22Rv1 (cell line): ENCODE results near the gene GADD45B.

ENCODE experiments used
- H3K27ac ChIP-seq: fragments of 450-650 bp; 2 replicates; pipeline ENCODE4 v1.5.1; 2017
- CTCF ChIP-seq: fragments of 450-650 bp; IDR thresholded peaks from 2 replicates; pipeline ENCODE4 v1.5.1; 2017; ENCODE audit warnings: mild to moderate bottlenecking
- ZFX ChIP-seq: fragments of 450-650 bp; IDR thresholded peaks from 2 replicates; pipeline ENCODE4 v1.6.1; 2017; ENCODE audit warnings: antibody characterized with exemption, borderline replicate concordance

The GADD45B gene

GRCh38 chr19:2444251-2445002 is 31.5 kb upstream of the GADD45B start:
- no peak for TF ChIP-seq CTCF
- no peak for TF ChIP-seq ZFX
- no peak overlapping the region for H3K27ac ChIP-seq

- TF ChIP-seq CTCF (no peak), ZFX (no peak)
- H3K27ac ChIP-seq: no peak overlapping the region
Measured at GRCh38 chr19:2446381-2446780, 29.5 kb upstream of the GADD45B start.

GRCh38 chr19:2449019-2449418 is 26.9 kb upstream of the GADD45B start:
- no peak overlapping the region for H3K27ac ChIP-seq
- no peak for TF ChIP-seq ZFX
- no peak for TF ChIP-seq CTCF

GRCh38 chr19:2451138-2451537 is 24.8 kb upstream of the GADD45B start:
- TF ChIP-seq ZFX: no peak
- TF ChIP-seq CTCF: no peak
- H3K27ac ChIP-seq: no peak overlapping the region

GRCh38 chr19:2451741-2452140 is 24.2 kb upstream of the GADD45B start:
- H3K27ac ChIP-seq: no peak overlapping the region
- TF ChIP-seq CTCF: no peak
- TF ChIP-seq ZFX: no peak

GRCh38 chr19:2453431-2454025 is 22.4 kb upstream of the GADD45B start:
- TF ChIP-seq ZFX: no peak
- no peak for TF ChIP-seq CTCF
- H3K27ac ChIP-seq: peak overlapping the region; percentile 94
